ENCODE results near the gene ARHGAP22.

Gene ARHGAP22

DNA sequence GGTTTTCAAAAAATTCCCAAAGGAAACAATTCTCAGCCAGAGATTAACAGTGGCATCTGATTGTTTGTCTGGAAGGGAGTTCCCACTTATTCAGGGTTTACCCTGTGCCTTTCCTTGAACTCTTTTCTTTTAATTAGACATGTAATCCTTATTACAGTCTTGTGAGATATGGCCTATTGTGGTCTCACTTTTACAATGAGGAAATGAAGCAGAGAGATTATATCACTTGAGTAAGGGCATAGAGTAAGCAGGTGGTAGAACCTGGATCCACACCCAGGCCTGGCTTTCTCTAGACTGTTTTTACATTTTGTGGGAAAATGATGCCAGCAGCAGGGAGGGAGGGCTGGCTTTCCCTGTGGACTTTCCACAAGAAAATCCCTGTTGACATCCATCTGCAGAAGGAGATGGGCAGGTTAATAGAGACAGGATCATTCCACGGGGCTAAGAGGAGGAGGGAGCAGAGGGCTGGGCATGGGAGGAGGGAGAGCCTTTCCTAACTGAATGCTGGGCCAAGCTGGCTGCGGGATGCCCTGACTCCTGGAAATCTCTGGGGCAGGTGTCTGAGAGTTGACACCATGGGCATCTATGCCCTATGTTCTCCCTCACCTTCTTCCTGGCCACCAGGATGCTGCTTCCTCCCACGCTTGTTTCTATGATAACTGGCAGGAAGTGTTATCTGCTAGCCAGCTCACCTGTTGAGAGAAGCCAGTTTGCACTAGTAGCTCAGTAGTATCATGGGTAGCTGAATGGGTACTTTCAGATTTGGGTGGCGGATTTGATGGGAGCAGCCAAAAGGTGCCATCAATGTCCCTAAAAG lies 28.7 kb upstream of the ARHGAP22 start:
- H2BK5ac ChIP-seq (ENCODE audit: low read depth, low read length, poor library complexity, severe bottlenecking), result no peak overlapping the region
- H3K4ac ChIP-seq (ENCODE audit: low read depth in 1 of 2, low read length in 2 of 2), result no peak overlapping the region
- H2BK12ac ChIP-seq (ENCODE audit: low read length in 2 of 2), result peak overlapping the region in 1 of 2 experiments; percentile 0
- no peaks in the 10 kb centered on the region for H3K4me1 ChIP-seq (ENCODE audit: control insufficient read depth, insufficient read depth, low read depth, low read length)
- peaks cover 0 to 9% of the 10 kb centered on the region in 2 experiments for H3K36me3 ChIP-seq (ENCODE audit: control insufficient read depth in 1 of 2, insufficient read depth in 2 of 2, low read depth in 1 of 2, low read length in 2 of 2)
- H4K8ac ChIP-seq (ENCODE audit: low read length), result no peak overlapping the region
- no peaks in the 10 kb centered on the region for H3K79me1 ChIP-seq (replicated peaks; ENCODE audit: low read length, poor library complexity, severe bottlenecking)
- H2BK120ac ChIP-seq (ENCODE audit: low read depth, low read length), result no peak overlapping the region
- no peaks in the 10 kb centered on the region for H3K27me3 ChIP-seq (ENCODE audit: control insufficient read depth in 1 of 2, insufficient read depth in 1 of 2, low read length in 2 of 2)
- no peaks in the 10 kb centered on the region for H3K9me3 ChIP-seq (ENCODE audit: control insufficient read depth, low read length)
- H3K27ac ChIP-seq (ENCODE audit: low read length, poor library complexity, severe bottlenecking), result no peak overlapping the region
- no peak overlapping the region for H2BK15ac ChIP-seq (ENCODE audit: low read depth, poor library complexity, severe bottlenecking)
- H3K14ac ChIP-seq (ENCODE audit: low read length in 2 of 2), result peak overlapping the region in 1 of 2 experiments; percentile 86
- no peak overlapping the region for H2AFZ ChIP-seq (ENCODE audit: low read depth, low read length)
- H3K18ac ChIP-seq (ENCODE audit: low read depth in 1 of 2, low read length in 2 of 2), result peak overlapping the region in 1 of 2 experiments; percentile 11
- 80% methylated on average over 4 of the region's 4 CpGs for WGBS
- no peak for DNase-seq
- H2AK5ac ChIP-seq (ENCODE audit: low read length, severe bottlenecking), result no peak overlapping the region
- H4K91ac ChIP-seq (ENCODE audit: low read length), result no peak overlapping the region
- H3K4me2 ChIP-seq (ENCODE audit: low read length, poor library complexity, severe bottlenecking), result no peak overlapping the region
- H3K4me3 ChIP-seq (ENCODE audit: insufficient read depth in 1 of 2, low read depth in 1 of 2, low read length in 2 of 2), result no peak overlapping the region
- peak overlapping the region; percentile 45 for H3K9ac ChIP-seq (ENCODE audit: low read length)
- no peak overlapping the region for H3K23ac ChIP-seq (ENCODE audit: low read length in 2 of 2)

DNA sequence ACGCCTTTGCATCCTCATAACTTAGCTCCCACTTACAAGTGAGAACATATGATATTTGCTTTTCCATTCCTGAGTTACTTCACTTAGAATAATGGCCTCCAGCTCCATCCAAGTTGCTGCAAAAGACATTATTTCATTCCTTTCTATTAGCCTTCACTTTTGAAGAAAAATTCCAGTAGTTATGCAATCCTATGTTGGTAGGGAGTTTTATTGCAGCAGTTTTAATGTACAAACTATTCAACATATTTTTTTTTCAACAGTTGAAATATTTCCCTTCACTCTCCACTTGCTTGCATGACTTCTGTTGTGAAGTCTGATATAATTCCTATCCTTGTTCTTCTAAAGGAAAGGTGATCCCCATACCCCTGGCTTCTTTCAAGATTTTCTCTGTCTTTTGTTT lies 27.3 kb upstream of the ARHGAP22 start:
- Histone ChIP-seq H3K36me3 (ENCODE audit: control insufficient read depth in 1 of 2, insufficient read depth in 2 of 2, low read depth in 1 of 2, low read length in 2 of 2) (peaks cover 0 to 8% of the 10 kb centered on the region in 2 experiments), H2BK12ac (ENCODE audit: low read length in 2 of 2) (no peak overlapping the region), H2BK5ac (ENCODE audit: low read depth, low read length, poor library complexity, severe bottlenecking) (no peak overlapping the region), H3K4ac (ENCODE audit: low read depth in 1 of 2, low read length in 2 of 2) (no peak overlapping the region), H4K91ac (ENCODE audit: low read length) (no peak overlapping the region), H3K9me3 (ENCODE audit: control insufficient read depth, low read length) (no peaks in the 10 kb centered on the region), H3K27ac (ENCODE audit: low read length, poor library complexity, severe bottlenecking) (no peak overlapping the region), H3K4me3 (ENCODE audit: insufficient read depth in 1 of 2, low read depth in 1 of 2, low read length in 2 of 2) (no peak overlapping the region), H2BK120ac (ENCODE audit: low read depth, low read length) (no peak overlapping the region), H2AK5ac (ENCODE audit: low read length, severe bottlenecking) (no peak overlapping the region), H2BK15ac (ENCODE audit: low read depth, poor library complexity, severe bottlenecking) (no peak overlapping the region), H3K18ac (ENCODE audit: low read depth in 1 of 2, low read length in 2 of 2) (no peak overlapping the region), H3K79me1 (replicated peaks; ENCODE audit: low read length, poor library complexity, severe bottlenecking) (no peaks in the 10 kb centered on the region), H3K9ac (ENCODE audit: low read length) (no peak overlapping the region), H3K23ac (ENCODE audit: low read length in 2 of 2) (no peak overlapping the region), H3K27me3 (ENCODE audit: control insufficient read depth in 1 of 2, insufficient read depth in 1 of 2, low read length in 2 of 2) (no peaks in the 10 kb centered on the region), H3K4me2 (ENCODE audit: low read length, poor library complexity, severe bottlenecking) (no peak overlapping the region), H2AFZ (ENCODE audit: low read depth, low read length) (no peak overlapping the region), H4K8ac (ENCODE audit: low read length) (no peak overlapping the region), H3K4me1 (ENCODE audit: control insufficient read depth, insufficient read depth, low read depth, low read length) (peaks cover 3% of the 10 kb centered on the region), H3K14ac (ENCODE audit: low read length in 2 of 2) (no peak overlapping the region)
- WGBS, result 94% methylated on average over 1 of the region's 1 CpG
- DNase-seq, result no peak

DNA sequence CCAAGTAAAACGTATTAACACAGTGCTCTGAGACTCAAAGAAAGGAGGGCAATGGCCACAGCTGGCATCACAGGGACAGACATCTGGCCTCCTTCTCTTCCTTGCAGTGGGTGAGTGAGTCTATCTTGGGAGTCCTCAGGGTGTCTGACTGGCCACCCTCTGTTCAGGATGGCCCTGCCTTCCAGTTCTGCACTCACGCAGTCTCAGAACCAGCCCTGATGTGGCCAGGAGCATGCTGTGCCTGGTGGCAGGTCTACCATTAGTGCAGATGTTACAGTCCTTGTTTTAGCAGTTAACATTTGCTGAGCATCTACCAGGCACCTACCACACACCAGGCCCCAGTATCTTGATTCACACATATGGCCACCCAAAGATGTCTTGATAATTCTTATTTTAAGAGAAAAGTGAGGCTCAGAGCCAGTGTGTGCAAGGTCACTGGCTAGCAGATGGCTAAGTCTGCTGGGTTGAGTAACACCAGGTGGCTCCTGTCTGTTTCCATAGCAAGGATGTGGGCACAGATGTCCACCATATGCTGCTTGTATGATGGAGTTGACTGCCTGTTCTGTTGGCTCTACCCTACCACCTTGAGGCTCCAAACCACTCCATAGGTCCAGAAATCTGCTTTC lies 23.2 kb upstream of the ARHGAP22 start:
- no peak overlapping the region for H2BK5ac ChIP-seq (ENCODE audit: low read depth, low read length, poor library complexity, severe bottlenecking)
- H3K18ac ChIP-seq (ENCODE audit: low read depth in 1 of 2, low read length in 2 of 2), result no peak overlapping the region
- H3K4ac ChIP-seq (ENCODE audit: low read depth in 1 of 2, low read length in 2 of 2), result no peak overlapping the region
- H3K4me2 ChIP-seq (ENCODE audit: low read length, poor library complexity, severe bottlenecking), result no peak overlapping the region
- WGBS, result 100% methylated on average over 2 of the region's 2 CpGs
- H3K27ac ChIP-seq (ENCODE audit: low read length, poor library complexity, severe bottlenecking), result no peak overlapping the region
- no peaks in the 10 kb centered on the region for H3K79me1 ChIP-seq (replicated peaks; ENCODE audit: low read length, poor library complexity, severe bottlenecking)
- H3K4me3 ChIP-seq (ENCODE audit: insufficient read depth in 1 of 2, low read depth in 1 of 2, low read length in 2 of 2), result no peak overlapping the region
- no peaks in the 10 kb centered on the region for H3K9me3 ChIP-seq (ENCODE audit: control insufficient read depth, low read length)
- no peak overlapping the region for H2BK15ac ChIP-seq (ENCODE audit: low read depth, poor library complexity, severe bottlenecking)
- H3K4me1 ChIP-seq (ENCODE audit: control insufficient read depth, insufficient read depth, low read depth, low read length), result peaks cover 21% of the 10 kb centered on the region
- no peak overlapping the region for H4K8ac ChIP-seq (ENCODE audit: low read length)
- peaks cover 0 to 4% of the 10 kb centered on the region in 2 experiments for H3K36me3 ChIP-seq (ENCODE audit: control insufficient read depth in 1 of 2, insufficient read depth in 2 of 2, low read depth in 1 of 2, low read length in 2 of 2)
- no peak overlapping the region for H4K91ac ChIP-seq (ENCODE audit: low read length)
- H2BK120ac ChIP-seq (ENCODE audit: low read depth, low read length), result no peak overlapping the region
- no peak overlapping the region for H3K14ac ChIP-seq (ENCODE audit: low read length in 2 of 2)
- H3K23ac ChIP-seq (ENCODE audit: low read length in 2 of 2), result no peak overlapping the region
- no peak overlapping the region for H3K9ac ChIP-seq (ENCODE audit: low read length)
- H3K27me3 ChIP-seq (ENCODE audit: control insufficient read depth in 1 of 2, insufficient read depth in 1 of 2, low read length in 2 of 2), result no peaks in the 10 kb centered on the region
- H2AFZ ChIP-seq (ENCODE audit: low read depth, low read length), result no peak overlapping the region
- H2BK12ac ChIP-seq (ENCODE audit: low read length in 2 of 2), result no peak overlapping the region
- no peak for DNase-seq
- no peak overlapping the region for H2AK5ac ChIP-seq (ENCODE audit: low read length, severe bottlenecking)

DNA sequence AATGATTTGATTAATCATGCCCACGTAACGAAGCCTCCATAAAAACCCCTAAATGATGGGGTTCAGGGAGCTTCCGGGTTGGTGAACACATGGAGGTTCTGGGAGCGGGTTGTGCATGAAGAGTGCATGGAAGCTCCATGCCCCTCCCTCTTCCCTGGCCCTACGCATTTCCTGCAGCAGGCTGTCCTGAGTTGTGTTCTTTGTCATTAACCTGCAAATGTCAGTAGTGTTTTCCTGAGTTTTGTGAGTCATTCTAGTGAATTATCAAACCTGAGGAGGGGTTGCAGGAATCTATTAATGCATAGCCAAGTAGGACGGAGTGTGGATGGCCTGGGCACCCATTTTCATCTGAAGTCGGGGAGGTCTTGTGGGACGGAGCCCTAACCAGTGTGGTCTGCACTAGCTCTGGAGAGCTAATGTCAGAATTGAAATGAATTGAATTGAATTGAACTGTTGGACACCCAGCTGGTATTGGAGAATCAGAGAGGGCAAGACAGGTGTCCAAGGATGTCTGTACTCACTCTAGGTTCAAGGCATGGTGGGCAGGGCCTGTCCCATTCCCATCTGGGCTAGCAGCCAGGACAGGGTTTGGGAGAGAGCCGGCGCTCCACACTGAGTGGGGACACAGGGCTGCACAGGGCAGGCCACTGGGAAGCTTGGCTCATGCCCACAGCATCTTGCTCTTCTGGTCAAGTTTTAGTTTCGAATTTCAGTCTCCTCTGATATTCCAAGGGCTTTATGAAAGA lies 22.3 kb upstream of the ARHGAP22 start:
- H3K4ac ChIP-seq (ENCODE audit: low read depth in 1 of 2, low read length in 2 of 2), result no peak overlapping the region
- H3K23ac ChIP-seq (ENCODE audit: low read length in 2 of 2), result no peak overlapping the region
- no peak overlapping the region for H2BK12ac ChIP-seq (ENCODE audit: low read length in 2 of 2)
- H2BK15ac ChIP-seq (ENCODE audit: low read depth, poor library complexity, severe bottlenecking), result no peak overlapping the region
- no peak overlapping the region for H3K27ac ChIP-seq (ENCODE audit: low read length, poor library complexity, severe bottlenecking)
- H2BK120ac ChIP-seq (ENCODE audit: low read depth, low read length), result no peak overlapping the region
- H4K8ac ChIP-seq (ENCODE audit: low read length), result no peak overlapping the region
- no peak overlapping the region for H3K4me2 ChIP-seq (ENCODE audit: low read length, poor library complexity, severe bottlenecking)
- H3K9me3 ChIP-seq (ENCODE audit: control insufficient read depth, low read length), result peaks cover 4% of the 10 kb centered on the region
- no peak overlapping the region for H2AK5ac ChIP-seq (ENCODE audit: low read length, severe bottlenecking)
- H3K9ac ChIP-seq (ENCODE audit: low read length), result no peak overlapping the region
- H2AFZ ChIP-seq (ENCODE audit: low read depth, low read length), result no peak overlapping the region
- H3K36me3 ChIP-seq (ENCODE audit: control insufficient read depth in 1 of 2, insufficient read depth in 2 of 2, low read depth in 1 of 2, low read length in 2 of 2), result peaks cover 0 to 4% of the 10 kb centered on the region in 2 experiments
- H3K79me1 ChIP-seq (replicated peaks; ENCODE audit: low read length, poor library complexity, severe bottlenecking), result no peaks in the 10 kb centered on the region
- H3K4me3 ChIP-seq (ENCODE audit: insufficient read depth in 1 of 2, low read depth in 1 of 2, low read length in 2 of 2), result no peak overlapping the region
- no peak for DNase-seq
- no peak overlapping the region for H3K18ac ChIP-seq (ENCODE audit: low read depth in 1 of 2, low read length in 2 of 2)
- H3K27me3 ChIP-seq (ENCODE audit: control insufficient read depth in 1 of 2, insufficient read depth in 1 of 2, low read length in 2 of 2), result no peaks in the 10 kb centered on the region
- H4K91ac ChIP-seq (ENCODE audit: low read length), result no peak overlapping the region
- 92% methylated on average over 9 of the region's 11 CpGs for WGBS
- H3K14ac ChIP-seq (ENCODE audit: low read length in 2 of 2), result no peak overlapping the region
- H2BK5ac ChIP-seq (ENCODE audit: low read depth, low read length, poor library complexity, severe bottlenecking), result no peak overlapping the region
- peaks cover 23% of the 10 kb centered on the region for H3K4me1 ChIP-seq (ENCODE audit: control insufficient read depth, insufficient read depth, low read depth, low read length)

All from mesenchymal stem cell (in vitro differentiated cells and primary cell).